Tibial nerve (tissue), 4 donors: Measurements from ENCODE around the gene EBLN1.

ENCODE experiments used
- EP300 ChIP-seq, 2 donors: sonication (generic); formaldehyde crosslinking; IDR thresholded peaks; one replicate each; pipeline ENCODE4 v1.6.1; 2017; ENCODE audit warnings: antibody characterized with exemption in 2 of 2, mild to moderate bottlenecking in 1 of 2
- POLR2A ChIP-seq, 2 donors: fragments of 450-650 bp; IDR thresholded peaks; one replicate each; pipeline ENCODE4 v1.6.1; 2017; ENCODE audit warnings: antibody characterized with exemption in 2 of 2, mild to moderate bottlenecking in 2 of 2, moderate library complexity in 2 of 2
- TF ChIP-seq, protein P1 (sequence below), 5 experiments: fragments of 200-600 bp in 3 of 5; fragments of 450-650 bp in 2 of 5; sonication (generic) in 3 of 5; IDR thresholded peaks; one replicate each; pipeline ENCODE4 v1.5.1; 2016 to 2019; ENCODE audit warnings: antibody characterized with exemption in 5 of 5, mild to moderate bottlenecking in 3 of 5, moderate library complexity in 2 of 5

- TF ChIP-seq POLR2A (IDR thresholded peaks at IDR 0.05) (no peak), EP300 (IDR thresholded peaks at IDR 0.05) (no peak)
- TF ChIP-seq, protein P1, sequence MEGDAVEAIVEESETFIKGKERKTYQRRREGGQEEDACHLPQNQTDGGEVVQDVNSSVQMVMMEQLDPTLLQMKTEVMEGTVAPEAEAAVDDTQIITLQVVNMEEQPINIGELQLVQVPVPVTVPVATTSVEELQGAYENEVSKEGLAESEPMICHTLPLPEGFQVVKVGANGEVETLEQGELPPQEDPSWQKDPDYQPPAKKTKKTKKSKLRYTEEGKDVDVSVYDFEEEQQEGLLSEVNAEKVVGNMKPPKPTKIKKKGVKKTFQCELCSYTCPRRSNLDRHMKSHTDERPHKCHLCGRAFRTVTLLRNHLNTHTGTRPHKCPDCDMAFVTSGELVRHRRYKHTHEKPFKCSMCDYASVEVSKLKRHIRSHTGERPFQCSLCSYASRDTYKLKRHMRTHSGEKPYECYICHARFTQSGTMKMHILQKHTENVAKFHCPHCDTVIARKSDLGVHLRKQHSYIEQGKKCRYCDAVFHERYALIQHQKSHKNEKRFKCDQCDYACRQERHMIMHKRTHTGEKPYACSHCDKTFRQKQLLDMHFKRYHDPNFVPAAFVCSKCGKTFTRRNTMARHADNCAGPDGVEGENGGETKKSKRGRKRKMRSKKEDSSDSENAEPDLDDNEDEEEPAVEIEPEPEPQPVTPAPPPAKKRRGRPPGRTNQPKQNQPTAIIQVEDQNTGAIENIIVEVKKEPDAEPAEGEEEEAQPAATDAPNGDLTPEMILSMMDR (IDR thresholded peaks at IDR 0.05), result no peak
Observed at GRCh38 chr10:22183771-22184461, 33.9 kb downstream of the EBLN1 start.
